Measurements from ENCODE around the gene GRID2.

GRID2 gene

DNA sequence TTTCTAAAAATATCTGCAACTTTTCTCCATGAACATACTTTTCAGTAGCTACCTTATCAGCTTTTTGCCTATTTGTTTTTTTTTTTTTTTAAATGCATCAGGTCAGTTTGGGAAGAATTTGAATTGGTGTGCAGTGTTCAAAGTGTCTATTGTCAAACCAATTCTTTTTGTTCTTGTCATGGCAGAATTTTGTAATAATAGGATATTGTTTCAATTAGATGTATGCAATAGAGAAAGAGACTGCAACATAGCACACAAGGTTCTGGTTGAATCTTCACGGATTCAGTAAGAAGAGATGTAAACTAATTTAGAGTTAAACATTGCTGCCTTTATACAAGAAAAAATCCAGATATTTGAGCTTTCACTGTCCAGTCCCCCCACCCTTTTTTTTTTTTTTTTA, 277.1 kb downstream of the GRID2 start:
- Histone ChIP-seq H3F3A (ENCODE audit: insufficient read depth, low read length) (no peaks in the 10 kb centered on the region), H4K20me1 (ENCODE audit: insufficient read depth, low read length) (no peaks in the 10 kb centered on the region), H3K36me3 (replicated peaks; ENCODE audit: insufficient read depth, low read length) (no peaks in the 10 kb centered on the region), H3K9ac (ENCODE audit: low read length) (no peak overlapping the region), H3K79me2 (ENCODE audit: low read length) (no peaks in the 10 kb centered on the region), H3K27me3 (replicated peaks; ENCODE audit: insufficient read depth, low read length) (no peaks in the 10 kb centered on the region), H3K27ac (ENCODE audit: low read length) (no peak overlapping the region), H3K9me2 (replicated peaks; ENCODE audit: insufficient read depth, low read length) (no peaks in the 10 kb centered on the region), H3K9me3 (replicated peaks; ENCODE audit: insufficient read depth, low read length) (no peaks in the 10 kb centered on the region), H2AFZ (ENCODE audit: low read length) (no peak overlapping the region), H3K4me2 (ENCODE audit: low read depth, low read length) (no peak overlapping the region), H3K4me3 (ENCODE audit: low read length) (no peak overlapping the region), H3K4me1 (ENCODE audit: low read length) (no peaks in the 10 kb centered on the region)
- no peak for DNase-seq
- TF ChIP-seq EZH2phosphoT487 (IDR thresholded peaks at IDR 0.05; ENCODE audit: low read length), result no peak
- TF ChIP-seq EZH2 (optimal IDR thresholded peaks at IDR 0.05; ENCODE audit: low read depth, low read length), result no peak
- TF ChIP-seq CTCF (IDR thresholded peaks at IDR 0.05; ENCODE audit: low read length), result no peak

DNA sequence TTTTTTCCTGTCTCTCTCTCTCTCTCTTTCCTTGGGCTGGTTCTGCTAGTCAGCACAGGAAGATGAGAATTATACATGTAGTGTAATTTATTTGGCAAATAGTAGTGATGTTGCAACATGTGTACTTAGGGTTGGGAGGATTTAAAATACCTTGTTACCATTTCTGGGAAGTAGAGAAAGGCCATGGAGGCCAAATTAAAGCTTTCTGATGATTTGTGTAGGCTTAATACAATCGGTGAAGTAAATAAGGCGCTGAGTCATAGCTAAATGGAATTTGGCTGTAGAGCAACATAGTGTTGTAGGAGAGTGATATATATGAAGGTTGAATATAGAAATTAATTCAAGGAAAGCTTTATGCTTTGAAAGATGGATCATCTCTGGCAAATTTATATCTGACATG, 295.3 kb downstream of the GRID2 start:
- no peak overlapping the region for H3K27ac ChIP-seq (ENCODE audit: low read length)
- no peaks in the 10 kb centered on the region for H3K36me3 ChIP-seq (replicated peaks; ENCODE audit: insufficient read depth, low read length)
- H3K4me1 ChIP-seq (ENCODE audit: low read length), result no peaks in the 10 kb centered on the region
- no peaks in the 10 kb centered on the region for H3K79me2 ChIP-seq (ENCODE audit: low read length)
- no peaks in the 10 kb centered on the region for H3K27me3 ChIP-seq (replicated peaks; ENCODE audit: insufficient read depth, low read length)
- DNase-seq, result no peak
- H3K9ac ChIP-seq (ENCODE audit: low read length), result no peak overlapping the region
- no peak overlapping the region for H2AFZ ChIP-seq (ENCODE audit: low read length)
- H3K9me3 ChIP-seq (replicated peaks; ENCODE audit: insufficient read depth, low read length), result no peaks in the 10 kb centered on the region
- no peaks in the 10 kb centered on the region for H3F3A ChIP-seq (ENCODE audit: insufficient read depth, low read length)
- no peak overlapping the region for H3K4me3 ChIP-seq (ENCODE audit: low read length)
- no peaks in the 10 kb centered on the region for H4K20me1 ChIP-seq (ENCODE audit: insufficient read depth, low read length)
- no peak overlapping the region for H3K4me2 ChIP-seq (ENCODE audit: low read depth, low read length)
- no peaks in the 10 kb centered on the region for H3K9me2 ChIP-seq (replicated peaks; ENCODE audit: insufficient read depth, low read length)
- no peak for TF ChIP-seq EZH2 (optimal IDR thresholded peaks at IDR 0.05; ENCODE audit: low read depth, low read length)
- no peak for TF ChIP-seq CTCF (IDR thresholded peaks at IDR 0.05; ENCODE audit: low read length)

GRCh38 chr4:92600638-92601037, 296.9 kb downstream of the GRID2 start:
- H2AFZ ChIP-seq (ENCODE audit: low read length), result no peak overlapping the region
- H3K4me3 ChIP-seq (ENCODE audit: low read length), result no peak overlapping the region
- H3K79me2 ChIP-seq (ENCODE audit: low read length), result no peaks in the 10 kb centered on the region
- DNase-seq, result no peak
- H3K36me3 ChIP-seq (replicated peaks; ENCODE audit: insufficient read depth, low read length), result no peaks in the 10 kb centered on the region
- H3K27me3 ChIP-seq (replicated peaks; ENCODE audit: insufficient read depth, low read length), result no peaks in the 10 kb centered on the region
- no peak overlapping the region for H3K4me2 ChIP-seq (ENCODE audit: low read depth, low read length)
- no peaks in the 10 kb centered on the region for H3K4me1 ChIP-seq (ENCODE audit: low read length)
- H3K9me3 ChIP-seq (replicated peaks; ENCODE audit: insufficient read depth, low read length), result no peaks in the 10 kb centered on the region
- TF ChIP-seq EZH2 (optimal IDR thresholded peaks at IDR 0.05; ENCODE audit: low read depth, low read length) (no peak), EZH2phosphoT487 (IDR thresholded peaks at IDR 0.05; ENCODE audit: low read length) (no peak), CTCF (IDR thresholded peaks at IDR 0.05; ENCODE audit: low read length) (no peak)
- no peak overlapping the region for H3K27ac ChIP-seq (ENCODE audit: low read length)
- no peaks in the 10 kb centered on the region for H4K20me1 ChIP-seq (ENCODE audit: insufficient read depth, low read length)
- H3K9ac ChIP-seq (ENCODE audit: low read length), result no peak overlapping the region
- no peaks in the 10 kb centered on the region for H3F3A ChIP-seq (ENCODE audit: insufficient read depth, low read length)
- H3K9me2 ChIP-seq (replicated peaks; ENCODE audit: insufficient read depth, low read length), result no peaks in the 10 kb centered on the region

All from MM.1S (cell line).